GM12878 (cell line): ENCODE results near the gene TMED5. TPM values are rescaled to one million over a fixed set of nuclear protein-coding genes. Genes with fewer than 3 reads are reported as not detected.

Experiments used
- BHLHE40 ChIP-seq, 2 experiments: fragments of 450-650 bp in 1 of 2; IDR thresholded peaks; 2 replicates each; pipeline ENCODE4 v1.6.1; 2011 to 2017; ENCODE audit warnings: low read depth in 2 of 2, borderline replicate concordance in 1 of 2, improper control_type of control experiment in 1 of 2, low read length in 1 of 2, mild to moderate bottlenecking in 1 of 2
- IKZF1 ChIP-seq: fragments of 450-650 bp; conservative IDR thresholded peaks from 2 replicates; pipeline ENCODE4 v1.6.1; 2017; ENCODE audit warnings: antibody characterized with exemption, mild to moderate bottlenecking
- LARP7 ChIP-seq: fragments of 450-650 bp; IDR thresholded peaks from 2 replicates; pipeline ENCODE4 v1.6.1; 2017; ENCODE audit warnings: mild to moderate bottlenecking
- NR2C1 ChIP-seq: fragments of 450-650 bp; IDR thresholded peaks from 2 replicates; pipeline ENCODE4 v1.6.1; 2017; ENCODE audit warnings: antibody characterized with exemption, mild to moderate bottlenecking, moderate library complexity
- RFX5 ChIP-seq: IDR thresholded peaks from 2 replicates; pipeline ENCODE4 v1.6.1; 2011; ENCODE audit warnings: low read depth, low read length, improper control_type of control experiment
- STAT1 ChIP-seq: fragments of 450-650 bp; conservative IDR thresholded peaks from 2 replicates; pipeline ENCODE4 v1.6.1; 2014; ENCODE audit warnings: antibody characterized with exemption, mild to moderate bottlenecking
- TCF3 ChIP-seq: IDR thresholded peaks from 2 replicates; pipeline ENCODE4 v1.6.1; 2012; ENCODE audit warnings: low read depth, mild to moderate bottlenecking, low read length, borderline replicate concordance; ENCODE audit not compliant: insufficient read depth
- ZBTB11 ChIP-seq: fragments of 450-650 bp; formaldehyde crosslinking; IDR thresholded peaks from 2 replicates; pipeline ENCODE4 v1.5.0; 2022; ENCODE audit warnings: mild to moderate bottlenecking, missing genetic modification characterization
- ZNF217 ChIP-seq: fragments of 450-650 bp; IDR thresholded peaks from 2 replicates; pipeline ENCODE4 v1.6.1; 2017; ENCODE audit warnings: antibody characterized with exemption, mild to moderate bottlenecking
- polyA plus RNA-seq, 11 experiments: library from polyadenylated mRNA; depleted of rRNA in 4 of 11; unstranded in 6 of 11; stranded (reverse) in 5 of 11; fragments of >200 nt; fragmentation: Nextera tagmentation in 4 of 11; fragmentation: Illumina TruSeq in 1 of 11; extraction: Ambion mirVana in 4 of 11; extraction: Trizol in 1 of 11; gene quantifications; 1 replicate in 1 of 11; 2 replicates in 10 of 11; pipeline versions ENCODE4 v1.2.1 to v1.2.3, GENCODE V29; 2011 to 2016; ENCODE audit warnings: inconsistent platforms in 2 of 11, missing spikeins in 2 of 11, low read depth in 1 of 11
- total RNA-seq, 4 experiments: library from RNA; depleted of rRNA in 3 of 4; stranded (reverse); fragments of >200 nt in 3 of 4; fragmentation: Illumina TruSeq in 1 of 4; extraction: Trizol in 1 of 4; gene quantifications; 2 replicates each; pipeline versions ENCODE4 v1.2.1 to v1.2.3, GENCODE V29; 2013 to 2021

The TMED5 gene
- total and polyA plus RNA-seq, 10 of the 15 experiments (the other 5 are each of a cell fraction or from before 2014, with no cell fraction given) = 18.5 to 80.6 (median 54.0) TPM

GRCh38 chr1:93180723-93181613 is 755 bp upstream of the TMED5 start, which contains the start of gene CCDC18 (continued):
- TF ChIP-seq RFX5 (no peak), ZBTB11 (CRISPR knock-in tag) (no peak), STAT1 (0 out of 2 replicates have a peak, but pooled peaks have one; percentile 31), NR2C1 (0 out of 2 replicates have a peak, but pooled peaks have one; percentile 2), IKZF1 (no peak), BHLHE40 (IDR thresholded peaks at IDR 0.05; ENCODE audit: borderline replicate concordance in 1 of 2, low read depth in 2 of 2, low read length in 1 of 2) (no peak), ZNF217 (no peak), LARP7 (no peak), TCF3 (no peak)
